Measurements from ENCODE around the gene SCAMP5.
A peak's percentile ranks its signal among the peaks of the same experiment; 100 is the strongest.

The SCAMP5 gene

GRCh38 chr15:74977599-74977998 is 17.8 kb upstream of the SCAMP5 start:
- DNase-seq (ENCODE audit: low spot score) = no peak

GRCh38 chr15:74978077-74978476 is 17.3 kb upstream of the SCAMP5 start:
- no peak for DNase-seq (ENCODE audit: low spot score)

- peak; percentile 56 for DNase-seq (ENCODE audit: low spot score)
Measured at GRCh38 chr15:74978503-74978902, 16.9 kb upstream of the SCAMP5 start.

- no peak for DNase-seq (ENCODE audit: low spot score)
Measured at GRCh38 chr15:74982183-74982582, 13.2 kb upstream of the SCAMP5 start.

- no peak for DNase-seq (ENCODE audit: low spot score)
Measured at GRCh38 chr15:74983725-74984231, 11.6 kb upstream of the SCAMP5 start.

- DNase-seq (ENCODE audit: low spot score) = no peak
Measured at GRCh38 chr15:74988007-74988800, 7.2 kb upstream of the SCAMP5 start.

- no peak for DNase-seq (ENCODE audit: low spot score)
Measured at GRCh38 chr15:74989527-74989926, 5.8 kb upstream of the SCAMP5 start.

GRCh38 chr15:74992619-74993018 is 2.7 kb upstream of the SCAMP5 start:
- DNase-seq (ENCODE audit: low spot score) = no peak

- peak; percentile 79 for DNase-seq (ENCODE audit: low spot score)
Measured at GRCh38 chr15:74994236-74994635, 1.1 kb upstream of the SCAMP5 start.

- DNase-seq (ENCODE audit: low spot score) = no peak
Measured at GRCh38 chr15:74994685-74995084, 678 bp upstream of the SCAMP5 start.

GRCh38 chr15:74995779-74996765 is 709 bp downstream of the SCAMP5 start:
- DNase-seq (ENCODE audit: low spot score) = peak; percentile 22

- no peak for DNase-seq (ENCODE audit: low spot score)
Measured at GRCh38 chr15:74997141-74997540, 1.8 kb downstream of the SCAMP5 start.

GRCh38 chr15:74997543-74997942 is 2.2 kb downstream of the SCAMP5 start:
- DNase-seq (ENCODE audit: low spot score) = no peak

GRCh38 chr15:75001310-75001709 is 5.9 kb downstream of the SCAMP5 start:
- DNase-seq (ENCODE audit: low spot score) = no peak

- DNase-seq (ENCODE audit: low spot score) = no peak
Measured at GRCh38 chr15:75002398-75002797, 7.0 kb downstream of the SCAMP5 start.

GRCh38 chr15:75007216-75007615 is 11.9 kb downstream of the SCAMP5 start:
- no peak for DNase-seq (ENCODE audit: low spot score)

GRCh38 chr15:75008221-75008625 is 12.9 kb downstream of the SCAMP5 start:
- no peak for DNase-seq (ENCODE audit: low spot score)

GRCh38 chr15:75008629-75009326 is 13.4 kb downstream of the SCAMP5 start:
- no peak for DNase-seq (ENCODE audit: low spot score)

- no peak for DNase-seq (ENCODE audit: low spot score)
Measured at GRCh38 chr15:75016431-75016830, 21.1 kb downstream of the SCAMP5 start.

GRCh38 chr15:75019916-75020315 is 24.6 kb downstream of the SCAMP5 start:
- no peak for DNase-seq (ENCODE audit: low spot score)

- no peak for DNase-seq (ENCODE audit: low spot score)
Measured at GRCh38 chr15:75021341-75021740, 26.0 kb downstream of the SCAMP5 start.

- DNase-seq (ENCODE audit: low spot score) = no peak
Measured at GRCh38 chr15:75022783-75023180, 27.4 kb downstream of the SCAMP5 start.

Measured in pons (tissue), 1 donor.